Measurements from ENCODE around the gene TERF2IP. TPM values are rescaled to one million over a fixed set of nuclear protein-coding genes. Genes with fewer than 3 reads are reported as not detected.

Gene TERF2IP
- total RNA-seq, 4 donors from 2014 or later = 42.2 to 67.1 (median 55.8) TPM

DNA sequence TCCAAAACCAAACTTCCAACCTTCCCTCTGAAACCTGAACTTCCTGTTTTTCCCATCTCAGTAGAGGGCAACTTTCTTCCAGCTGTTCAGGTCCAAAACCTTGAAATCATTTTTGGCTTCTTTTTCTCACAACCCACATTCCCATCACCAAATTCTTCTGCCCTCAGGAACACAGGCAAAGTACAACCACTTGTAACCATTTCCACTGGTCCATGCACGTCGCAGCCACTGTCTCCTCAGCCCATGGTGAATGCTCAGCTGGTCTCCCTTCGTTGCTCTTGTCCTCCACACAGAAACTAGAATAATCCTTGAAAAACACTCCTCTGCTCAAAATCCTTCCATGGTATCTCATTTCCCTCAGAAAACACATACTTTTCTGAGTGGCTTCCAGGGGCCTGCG is 20.8 kb upstream of the TERF2IP start:
- Histone ChIP-seq H3K4me3 (no peak overlapping the region), H3K9me3 (no peaks in the 10 kb centered on the region), H3K27me3 (no peaks in the 10 kb centered on the region), H3K27ac (no peak overlapping the region), H3K4me1 (peaks cover 14% of the 10 kb centered on the region), H3K36me3 (peaks cover 62% of the 10 kb centered on the region)
- DNase-seq (ENCODE audit: low spot score in 2 of 2) = no peak
- 86% methylated on average over 4 of the region's 4 CpGs for WGBS
- TF ChIP-seq POLR2AphosphoS5 (IDR thresholded peaks at IDR 0.05) (no peak), POLR2A (IDR thresholded peaks at IDR 0.05) (no peak), EP300 (IDR thresholded peaks at IDR 0.05) (no peak)
- TF ChIP-seq, protein P1, sequence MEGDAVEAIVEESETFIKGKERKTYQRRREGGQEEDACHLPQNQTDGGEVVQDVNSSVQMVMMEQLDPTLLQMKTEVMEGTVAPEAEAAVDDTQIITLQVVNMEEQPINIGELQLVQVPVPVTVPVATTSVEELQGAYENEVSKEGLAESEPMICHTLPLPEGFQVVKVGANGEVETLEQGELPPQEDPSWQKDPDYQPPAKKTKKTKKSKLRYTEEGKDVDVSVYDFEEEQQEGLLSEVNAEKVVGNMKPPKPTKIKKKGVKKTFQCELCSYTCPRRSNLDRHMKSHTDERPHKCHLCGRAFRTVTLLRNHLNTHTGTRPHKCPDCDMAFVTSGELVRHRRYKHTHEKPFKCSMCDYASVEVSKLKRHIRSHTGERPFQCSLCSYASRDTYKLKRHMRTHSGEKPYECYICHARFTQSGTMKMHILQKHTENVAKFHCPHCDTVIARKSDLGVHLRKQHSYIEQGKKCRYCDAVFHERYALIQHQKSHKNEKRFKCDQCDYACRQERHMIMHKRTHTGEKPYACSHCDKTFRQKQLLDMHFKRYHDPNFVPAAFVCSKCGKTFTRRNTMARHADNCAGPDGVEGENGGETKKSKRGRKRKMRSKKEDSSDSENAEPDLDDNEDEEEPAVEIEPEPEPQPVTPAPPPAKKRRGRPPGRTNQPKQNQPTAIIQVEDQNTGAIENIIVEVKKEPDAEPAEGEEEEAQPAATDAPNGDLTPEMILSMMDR (IDR thresholded peaks at IDR 0.05) = no peak

DNA sequence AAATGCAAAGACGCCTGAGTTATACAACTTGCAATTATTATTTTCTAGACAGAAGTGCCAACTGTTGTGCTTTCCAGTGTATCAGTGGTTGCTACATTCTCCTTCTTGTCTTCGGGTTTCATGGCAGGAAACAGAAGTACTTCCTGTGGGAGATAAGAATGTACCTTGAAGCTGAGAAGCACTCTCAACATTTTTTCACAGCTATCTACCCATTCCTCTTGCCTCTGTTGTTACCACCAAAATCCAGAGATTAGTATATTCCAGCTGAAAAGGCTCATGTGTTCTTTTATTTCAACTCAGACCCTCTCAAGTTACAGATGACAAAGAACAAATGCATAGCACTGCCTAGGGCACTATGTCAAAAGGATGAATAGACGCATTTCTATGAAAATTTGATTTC is 19.7 kb upstream of the TERF2IP start:
- H3K4me1 ChIP-seq = peaks cover 4% of the 10 kb centered on the region
- peaks cover 72% of the 10 kb centered on the region for H3K36me3 ChIP-seq
- whole genome bisulfite sequencing = 59% methylated on average over 3 of the region's 3 CpGs
- no peaks in the 10 kb centered on the region for H3K9me3 ChIP-seq
- TF ChIP-seq POLR2AphosphoS5 (IDR thresholded peaks at IDR 0.05) = no peak
- no peak for TF ChIP-seq EP300 (IDR thresholded peaks at IDR 0.05)
- TF ChIP-seq POLR2A (IDR thresholded peaks at IDR 0.05) = no peak
- TF ChIP-seq, protein P1 (IDR thresholded peaks at IDR 0.05) = no peak
- no peak overlapping the region for H3K27ac ChIP-seq
- H3K4me3 ChIP-seq = no peak overlapping the region
- DNase-seq (ENCODE audit: low spot score in 2 of 2) = no peak
- H3K27me3 ChIP-seq = no peaks in the 10 kb centered on the region

DNA sequence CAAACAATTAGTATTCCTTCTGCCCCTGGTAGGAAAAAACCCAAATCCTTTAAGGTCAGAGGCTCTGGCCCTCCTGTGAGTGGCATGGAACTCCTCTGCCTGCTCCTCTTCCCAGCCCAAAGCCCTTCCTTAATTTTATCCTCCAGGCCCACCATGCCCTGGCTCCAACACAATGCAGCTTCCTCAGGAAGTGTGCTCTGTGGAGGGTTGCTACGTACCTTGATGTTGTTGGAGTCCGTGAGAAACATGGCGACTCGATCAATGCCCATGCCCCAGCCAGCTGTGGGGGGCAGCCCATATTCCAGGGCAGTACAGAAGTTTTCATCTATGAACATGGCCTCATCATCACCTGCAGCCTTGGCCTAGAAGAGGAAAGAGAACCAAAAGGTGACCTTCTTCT is 19.2 kb upstream of the TERF2IP start:
- TF ChIP-seq POLR2A (IDR thresholded peaks at IDR 0.05) = no peak
- no peak overlapping the region for H3K27ac ChIP-seq
- H3K36me3 ChIP-seq = peaks cover 77% of the 10 kb centered on the region
- H3K9me3 ChIP-seq = no peaks in the 10 kb centered on the region
- WGBS = 66% methylated on average over 4 of the region's 4 CpGs
- no peaks in the 10 kb centered on the region for H3K27me3 ChIP-seq
- no peak overlapping the region for H3K4me3 ChIP-seq
- DNase-seq (ENCODE audit: low spot score in 2 of 2) = no peak
- peaks cover 3% of the 10 kb centered on the region for H3K4me1 ChIP-seq

DNA sequence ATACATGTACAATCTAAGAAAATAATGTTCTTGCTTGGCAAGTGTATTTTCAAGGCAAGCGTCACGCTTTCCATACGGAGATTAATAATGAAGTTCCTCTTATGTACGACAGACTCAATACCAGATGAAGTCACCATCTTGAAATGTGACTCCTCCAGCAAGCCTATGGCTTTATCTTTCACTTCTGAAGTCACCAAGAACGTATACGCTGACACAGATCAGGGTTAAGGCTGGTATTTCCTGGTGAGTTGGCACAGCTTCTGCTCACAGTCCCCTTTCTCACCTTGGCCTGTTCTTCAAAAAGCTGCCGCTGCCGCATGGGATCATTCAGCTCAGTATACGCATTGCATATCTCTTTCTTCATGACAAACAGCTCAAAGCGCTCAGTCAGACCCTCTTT is 18.4 kb upstream of the TERF2IP start:
- Histone ChIP-seq H3K4me1 (no peaks in the 10 kb centered on the region), H3K27ac (no peak overlapping the region), H3K36me3 (peaks cover 85% of the 10 kb centered on the region), H3K27me3 (no peaks in the 10 kb centered on the region), H3K4me3 (no peak overlapping the region), H3K9me3 (no peaks in the 10 kb centered on the region)
- 96% methylated on average over 10 of the region's 10 CpGs for WGBS
- DNase-seq (ENCODE audit: low spot score in 2 of 2) = no peak
- no peak for TF ChIP-seq EP300 (IDR thresholded peaks at IDR 0.05)
- no peak for TF ChIP-seq POLR2A (IDR thresholded peaks at IDR 0.05)
- TF ChIP-seq POLR2AphosphoS5 (IDR thresholded peaks at IDR 0.05) = no peak
- TF ChIP-seq, protein P1 (IDR thresholded peaks at IDR 0.05) = no peak

DNA sequence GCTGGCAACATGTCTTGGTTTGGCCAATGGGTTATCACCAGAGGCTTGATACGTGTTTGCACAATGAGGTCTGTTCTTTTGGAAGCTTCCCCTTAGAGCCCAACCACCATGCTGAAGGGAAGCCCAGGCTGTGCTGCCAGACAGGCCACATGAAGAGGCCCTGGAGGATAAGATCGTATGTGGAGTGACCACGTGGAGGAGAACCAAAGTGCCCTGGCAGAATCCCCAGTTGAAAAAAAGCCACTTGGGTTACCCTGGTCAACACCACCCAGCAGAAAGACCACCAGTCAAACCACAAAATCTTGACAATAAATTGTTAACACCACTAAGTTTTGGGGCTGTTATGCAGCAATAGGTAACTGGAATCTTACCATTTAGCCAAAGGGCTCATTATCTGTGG is 17.5 kb upstream of the TERF2IP start:
- H3K27me3 ChIP-seq = no peaks in the 10 kb centered on the region
- H3K9me3 ChIP-seq = no peaks in the 10 kb centered on the region
- TF ChIP-seq POLR2AphosphoS5 (IDR thresholded peaks at IDR 0.05) (no peak), POLR2A (IDR thresholded peaks at IDR 0.05) (no peak), EP300 (IDR thresholded peaks at IDR 0.05) (no peak)
- TF ChIP-seq, protein P1 (IDR thresholded peaks at IDR 0.05) = no peak
- peaks cover 94% of the 10 kb centered on the region for H3K36me3 ChIP-seq
- H3K4me1 ChIP-seq = no peaks in the 10 kb centered on the region
- no peak overlapping the region for H3K4me3 ChIP-seq
- 73% methylated on average over 3 of the region's 3 CpGs for WGBS
- H3K27ac ChIP-seq = no peak overlapping the region
- DNase-seq (ENCODE audit: low spot score in 2 of 2) = no peak

DNA sequence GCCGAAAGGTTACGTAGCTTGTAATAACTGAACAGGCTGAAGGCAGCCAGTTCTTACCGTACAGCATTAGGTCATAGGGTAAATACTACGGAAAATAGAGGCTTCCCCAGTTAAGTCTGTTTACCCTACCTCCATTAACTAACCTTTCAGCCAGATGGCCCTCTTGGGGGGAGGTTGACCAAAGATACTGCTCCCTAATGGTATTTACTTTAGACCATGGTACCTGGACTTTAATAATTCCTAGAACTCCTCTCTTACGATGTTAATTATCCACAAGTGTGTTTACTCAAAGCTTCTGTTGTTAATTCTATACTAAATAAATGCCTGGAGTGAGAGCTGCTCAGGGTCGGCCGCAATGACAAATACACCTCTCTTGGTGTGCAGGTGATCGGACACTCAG is 14.7 kb upstream of the TERF2IP start:
- Histone ChIP-seq H3K36me3 (peaks cover 99% of the 10 kb centered on the region), H3K9me3 (no peaks in the 10 kb centered on the region), H3K4me3 (no peak overlapping the region), H3K27ac (no peak overlapping the region), H3K4me1 (no peaks in the 10 kb centered on the region), H3K27me3 (no peaks in the 10 kb centered on the region)
- 95% methylated on average over 8 of the region's 8 CpGs for WGBS
- no peak for TF ChIP-seq POLR2AphosphoS5 (IDR thresholded peaks at IDR 0.05)
- TF ChIP-seq POLR2A (IDR thresholded peaks at IDR 0.05) = no peak
- TF ChIP-seq, protein P1 (IDR thresholded peaks at IDR 0.05) = no peak
- TF ChIP-seq EP300 (IDR thresholded peaks at IDR 0.05) = no peak
- no peak for DNase-seq (ENCODE audit: low spot score in 2 of 2)

Data from suprapubic skin (tissue), 4 donors.